Measurements from ENCODE around the gene GYS2. TPM values are rescaled to one million over a fixed set of nuclear protein-coding genes. Genes with fewer than 3 reads are reported as not detected.

Gene GYS2
- total and polyA plus RNA-seq, 2 donors from 2014 or later, result not detected

- DNase-seq, result no peak
Observed at GRCh38 chr12:21573733-21574358, 30.8 kb downstream of the GYS2 start.

GRCh38 chr12:21571046-21571445 lies 33.6 kb downstream of the GYS2 start:
- no peak for TF ChIP-seq CTCF (IDR thresholded peaks at IDR 0.05; ENCODE audit: borderline replicate concordance, extremely low read depth, insufficient read depth)
- no peak overlapping the region for H3K9ac ChIP-seq (ENCODE audit: low read length in 3 of 3)

More at GRCh38 chr12:21573733-21574358, 30.8 kb downstream of the GYS2 start:
- intact Hi-C loops (cut with DNase I), result no loop called here
- Histone ChIP-seq H3K9ac (ENCODE audit: low read length in 3 of 3) (no peak overlapping the region), H3K4me1 (ENCODE audit: control insufficient read depth in 2 of 3, insufficient read depth in 2 of 3, low read depth in 1 of 3, low read length in 3 of 3) (no peaks in the 10 kb centered on the region), H3K36me3 (ENCODE audit: control insufficient read depth in 2 of 3, insufficient read depth in 3 of 3, low read length in 3 of 3) (no peaks in the 10 kb centered on the region), H3K4me3 (ENCODE audit: low read length in 3 of 3) (no peak overlapping the region), H3K27me3 (ENCODE audit: control insufficient read depth, insufficient read depth, low read length) (no peaks in the 10 kb centered on the region), H3K9me3 (ENCODE audit: control insufficient read depth in 2 of 3, insufficient read depth in 1 of 3, low read length in 3 of 3) (no peaks in the 10 kb centered on the region), H3K27ac (ENCODE audit: low read depth in 2 of 2, low read length in 2 of 2) (no peak overlapping the region)
- FAIRE-seq, result no peak
- no peak for TF ChIP-seq CTCF (IDR thresholded peaks at IDR 0.05; ENCODE audit: borderline replicate concordance, extremely low read depth, insufficient read depth)

GRCh38 chr12:21568115-21568514 lies 36.5 kb downstream of the GYS2 start:
- TF ChIP-seq CTCF (IDR thresholded peaks at IDR 0.05; ENCODE audit: borderline replicate concordance, extremely low read depth, insufficient read depth), result no peak
- Histone ChIP-seq H3K27ac (ENCODE audit: low read depth in 2 of 2, low read length in 2 of 2) (no peak overlapping the region), H3K36me3 (ENCODE audit: control insufficient read depth in 2 of 3, insufficient read depth in 3 of 3, low read length in 3 of 3) (no peaks in the 10 kb centered on the region), H3K27me3 (ENCODE audit: control insufficient read depth, insufficient read depth, low read length) (no peaks in the 10 kb centered on the region), H3K4me1 (ENCODE audit: control insufficient read depth in 2 of 3, insufficient read depth in 2 of 3, low read depth in 1 of 3, low read length in 3 of 3) (peaks cover 0 to 3% (median 0%) of the 10 kb centered on the region in 3 donors), H3K9me3 (ENCODE audit: control insufficient read depth in 2 of 3, insufficient read depth in 1 of 3, low read length in 3 of 3) (no peaks in the 10 kb centered on the region), H3K9ac (ENCODE audit: low read length in 3 of 3) (no peak overlapping the region), H3K4me3 (ENCODE audit: low read length in 3 of 3) (no peak overlapping the region)
- FAIRE-seq, result no peak
- DNase-seq, result no peak
- intact Hi-C loops (cut with DNase I), result no loop called here

More at GRCh38 chr12:21571046-21571445, 33.6 kb downstream of the GYS2 start:
- H3K27ac ChIP-seq (ENCODE audit: low read depth in 2 of 2, low read length in 2 of 2), result no peak overlapping the region
- H3K27me3 ChIP-seq (ENCODE audit: control insufficient read depth, insufficient read depth, low read length), result no peaks in the 10 kb centered on the region
- FAIRE-seq (no peak), DNase-seq (no peak)
- H3K9me3 ChIP-seq (ENCODE audit: control insufficient read depth in 2 of 3, insufficient read depth in 1 of 3, low read length in 3 of 3), result no peaks in the 10 kb centered on the region
- no peaks in the 10 kb centered on the region for H3K4me1 ChIP-seq (ENCODE audit: control insufficient read depth in 2 of 3, insufficient read depth in 2 of 3, low read depth in 1 of 3, low read length in 3 of 3)
- no peaks in the 10 kb centered on the region for H3K36me3 ChIP-seq (ENCODE audit: control insufficient read depth in 2 of 3, insufficient read depth in 3 of 3, low read length in 3 of 3)
- H3K4me3 ChIP-seq (ENCODE audit: low read length in 3 of 3), result no peak overlapping the region
- intact Hi-C loops (cut with DNase I), result no loop called here
